Lower leg skin (tissue), 3 donors: Measurements from ENCODE around the gene PLEKHJ1.

Source experiments
- CTCF ChIP-seq, 3 donors: fragments of 450-650 bp; IDR thresholded peaks; one replicate each; pipeline ENCODE4 v1.5.1; 2016; ENCODE audit warnings: antibody characterized with exemption in 3 of 3, mild to moderate bottlenecking in 3 of 3, moderate library complexity in 2 of 3
- POLR2A ChIP-seq, 2 donors: fragments of 450-650 bp; IDR thresholded peaks; one replicate each; pipeline ENCODE4 v1.6.1; 2016 to 2017; ENCODE audit warnings: antibody characterized with exemption in 2 of 2, mild to moderate bottlenecking in 1 of 2, moderate library complexity in 1 of 2

GRCh38 chr19:2237869-2238153 is 1.7 kb upstream of the PLEKHJ1 start:
- TF ChIP-seq CTCF (IDR thresholded peaks at IDR 0.05) (no peak), POLR2A (IDR thresholded peaks at IDR 0.05) (no peak)
